Esophagus squamous epithelium (tissue), 4 donors: Measurements from ENCODE around the gene BNC2.

Source experiments
- CTCF ChIP-seq, 6 experiments: fragments of 450-650 bp in 4 of 6; fragments of 200-600 bp in 2 of 6; sonication (generic) in 2 of 6; IDR thresholded peaks; one replicate each; pipeline ENCODE4 v1.5.1; 2016 to 2019; ENCODE audit warnings: antibody characterized with exemption in 6 of 6, mild to moderate bottlenecking in 4 of 6, moderate library complexity in 4 of 6
- POLR2A ChIP-seq, 4 donors: fragments of 450-650 bp; IDR thresholded peaks; one replicate each; pipeline ENCODE4 v1.6.1; 2017; ENCODE audit warnings: antibody characterized with exemption in 4 of 4, mild to moderate bottlenecking in 4 of 4, moderate library complexity in 3 of 4

- TF ChIP-seq POLR2A (IDR thresholded peaks at IDR 0.05) (no peak), CTCF (IDR thresholded peaks at IDR 0.05) (no peak)
Measured at GRCh38 chr9:16732546-16732945, 137.9 kb downstream of the BNC2 start.
